Medulla oblongata (tissue), 1 donor: ENCODE data around the gene NUP93.
A peak's percentile ranks its signal among the peaks of the same experiment; 100 is the strongest.

Experiments
- DNase-seq: peaks from one replicate; pipeline ENCODE4 v3.0.0-alpha.2; 2015; ENCODE audit errors: extremely low spot score

The NUP93 gene

GRCh38 chr16:56729735-56730662, at the start of gene NUP93:
TSS of gene NUP93 (plus strand) at chr16:56730129. CDS start at chr16:56748248, 18,119 bp downstream.
- peak; percentile 94 for DNase-seq

DNA sequence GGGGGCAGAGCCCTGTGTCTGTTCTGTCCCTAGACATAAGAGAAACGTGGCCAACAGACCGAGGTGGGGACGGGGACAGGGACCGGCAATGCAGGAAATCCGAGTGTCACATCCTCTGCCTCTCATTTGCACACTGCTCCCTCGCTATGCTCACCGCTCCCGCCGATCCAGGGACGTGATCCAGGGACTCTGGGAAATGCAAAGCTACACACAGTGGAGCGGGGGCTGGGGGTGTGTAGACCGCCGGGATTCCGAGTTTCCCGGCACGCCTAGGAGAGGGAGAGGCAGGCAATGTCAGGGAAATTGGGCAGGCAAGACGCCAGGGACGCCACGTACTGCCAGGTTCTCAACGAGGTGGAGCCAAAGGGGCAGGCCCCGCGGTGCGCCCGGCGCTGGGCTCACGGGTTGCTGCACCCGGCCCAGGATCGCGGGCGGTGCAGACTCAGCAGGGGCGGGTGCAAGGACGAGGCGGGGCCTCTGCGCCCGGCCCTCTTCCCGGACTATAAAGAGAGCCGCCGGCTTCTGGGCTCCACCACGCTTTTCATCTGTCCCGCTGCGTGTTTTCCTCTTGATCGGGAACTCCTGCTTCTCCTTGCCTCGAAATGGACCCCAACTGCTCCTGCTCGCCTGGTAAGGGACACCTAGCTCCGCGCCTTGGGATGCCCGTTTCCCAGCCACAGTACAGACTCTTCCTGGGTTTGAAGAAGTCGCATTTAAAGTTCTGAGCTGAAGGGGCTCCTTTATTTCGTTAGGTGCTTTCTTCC, 47.8 kb upstream of the NUP93 start, which contains the start of gene MT1X:
MT1X (plus strand) TSS at position 532 of the 764 bp plus-strand sequence; CDS start at position 603, 71 bp downstream.
- DNase-seq: peak; percentile 91

GRCh38 chr16:56682703-56683397, 47.1 kb upstream of the NUP93 start:
- no peak for DNase-seq

GRCh38 chr16:56683424-56684172, 46.3 kb upstream of the NUP93 start:
- no peak for DNase-seq

DNA sequence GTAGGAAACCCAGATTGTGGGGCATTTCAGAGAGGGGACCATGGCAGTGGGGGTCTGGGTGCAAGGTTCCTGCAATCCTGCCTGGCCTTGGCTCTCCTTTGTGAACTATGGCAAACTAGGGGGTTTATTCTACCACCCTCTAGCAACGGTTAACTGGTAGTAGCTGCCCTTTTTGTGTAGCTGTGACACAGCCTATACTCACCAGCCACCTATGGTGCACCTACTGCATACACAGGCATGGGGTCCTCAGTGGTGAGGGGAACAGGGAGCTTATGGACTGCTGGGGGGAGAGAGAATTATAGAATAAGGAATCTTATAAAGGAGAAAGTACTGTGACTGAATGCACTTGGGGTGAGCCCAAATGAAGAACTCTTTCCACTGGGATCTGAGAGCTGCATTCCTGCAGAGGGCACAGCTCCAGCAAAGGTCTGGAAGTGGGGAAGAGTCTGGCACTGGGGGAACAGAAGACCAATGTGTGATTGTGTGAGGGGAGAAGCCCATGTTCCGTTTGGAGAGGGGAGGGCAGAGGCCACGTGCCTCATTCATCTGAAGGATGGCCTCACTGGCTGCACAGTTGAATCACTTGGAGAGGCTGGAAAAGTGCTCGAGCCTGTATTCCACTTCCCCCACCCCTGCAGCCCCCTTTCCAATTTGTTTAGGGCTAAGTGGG, 45.5 kb upstream of the NUP93 start:
- DNase-seq: peak; percentile 27

DNA sequence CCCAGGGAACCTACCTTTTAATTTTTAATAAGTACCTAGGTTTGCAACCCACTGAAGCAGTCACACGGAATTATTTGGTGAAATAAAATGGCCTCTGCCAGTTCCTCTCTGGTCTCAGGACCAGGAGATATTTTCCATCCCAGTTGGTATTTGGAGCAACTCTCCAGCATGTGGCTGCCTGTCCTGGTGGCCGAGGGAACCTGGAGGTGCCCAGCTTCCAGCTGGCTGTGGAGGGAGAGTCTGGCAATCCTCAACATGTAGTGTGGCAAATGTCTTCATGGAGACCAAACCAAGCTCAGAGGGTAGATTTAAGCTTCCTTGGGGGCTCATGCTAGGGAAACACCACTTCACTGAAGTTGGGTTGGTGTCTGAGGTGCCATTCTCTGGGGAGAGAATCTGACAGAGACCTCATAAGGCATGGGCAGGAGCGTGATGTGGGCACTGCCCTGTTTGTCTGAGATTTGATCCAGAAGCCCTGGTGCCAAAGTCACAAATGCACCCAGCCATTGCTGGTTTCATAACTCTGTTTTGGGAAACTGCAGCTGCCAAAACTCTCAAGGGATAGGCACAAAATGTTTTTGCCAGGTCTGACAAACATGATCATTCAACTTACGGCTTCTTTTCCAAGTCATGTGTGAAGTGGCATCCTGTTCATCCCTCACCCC, 44.9 kb upstream of the NUP93 start:
- no peak for DNase-seq

- DNase-seq: no peak
Observed at GRCh38 chr16:56686758-56687157, 43.2 kb upstream of the NUP93 start.

DNA sequence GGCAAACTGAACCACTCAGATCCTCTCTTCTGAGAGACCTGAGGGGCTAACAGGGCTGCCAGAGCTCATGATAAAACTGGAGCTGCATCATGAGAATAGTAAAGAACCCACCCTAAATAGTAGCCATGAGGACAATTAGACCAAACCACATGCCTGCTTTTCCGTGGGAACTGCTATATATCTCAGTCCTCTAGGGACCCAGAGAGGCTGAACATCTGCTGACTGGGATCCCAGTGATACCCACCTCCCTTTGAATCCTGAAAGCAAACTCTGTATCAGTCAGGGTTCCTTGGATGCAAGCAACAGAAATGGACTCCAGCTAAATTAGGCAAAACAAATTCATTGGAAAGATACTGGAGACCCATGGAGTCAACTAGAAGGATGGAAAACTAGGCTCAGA, 41.2 kb upstream of the NUP93 start:
- DNase-seq: no peak

GRCh38 chr16:56689171-56689570, 40.8 kb upstream of the NUP93 start:
- no peak for DNase-seq

DNA sequence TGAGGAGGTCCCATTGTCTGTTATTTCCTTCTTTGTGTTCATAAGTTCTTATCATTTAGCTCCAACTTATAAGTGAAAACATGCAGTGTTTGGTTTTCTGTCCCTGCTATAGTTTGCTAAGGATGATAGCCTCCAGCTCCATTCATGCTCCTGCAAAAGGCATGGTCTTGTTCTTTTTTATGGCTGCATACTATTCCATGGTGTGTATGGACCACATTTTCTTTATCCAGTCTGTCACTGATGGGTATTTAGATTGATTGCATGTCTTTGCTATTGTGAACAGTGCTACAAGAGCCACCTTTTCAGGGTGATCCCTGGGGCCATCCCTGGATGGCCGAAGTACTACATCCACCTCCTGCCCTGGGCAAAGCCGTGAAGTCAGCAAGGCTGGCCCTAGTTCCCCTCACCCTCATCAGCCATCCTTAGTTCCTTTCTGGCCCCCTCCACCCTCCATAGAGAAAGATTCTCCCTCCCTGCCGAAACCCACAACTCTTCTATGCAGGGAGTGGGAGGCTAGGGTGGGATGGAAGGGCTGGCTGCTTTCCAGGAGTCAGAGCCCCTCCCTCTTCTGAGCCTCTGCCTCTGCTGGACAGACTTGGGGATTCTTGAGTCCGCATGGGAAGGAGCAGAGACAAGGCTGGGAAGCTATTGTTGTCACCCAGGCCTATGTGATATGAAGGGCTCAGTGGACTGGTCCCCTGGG, 39.4 kb upstream of the NUP93 start:
- DNase-seq: no peak

DNA sequence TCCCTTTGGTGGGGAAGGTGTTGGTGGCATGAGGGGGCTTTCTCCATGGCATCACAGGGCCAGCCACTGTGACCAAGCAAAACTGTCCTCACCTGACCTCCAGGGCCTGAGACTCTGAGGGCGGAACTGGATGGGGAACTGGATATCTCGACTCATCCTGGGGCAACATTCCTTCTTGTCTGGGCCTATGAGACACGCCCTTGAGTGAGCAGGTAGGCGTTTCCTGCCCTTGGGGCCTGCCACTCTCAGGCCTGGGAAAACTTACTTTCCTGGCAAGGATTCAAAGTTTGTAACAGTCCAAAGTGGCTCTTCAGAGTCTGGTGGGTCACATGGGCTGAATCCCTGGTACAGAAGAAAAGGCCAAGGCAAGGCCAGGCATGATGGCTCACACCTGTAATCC, 38.0 kb upstream of the NUP93 start:
- DNase-seq: no peak

- DNase-seq: no peak
Observed at GRCh38 chr16:56695246-56695645, 34.7 kb upstream of the NUP93 start.

DNA sequence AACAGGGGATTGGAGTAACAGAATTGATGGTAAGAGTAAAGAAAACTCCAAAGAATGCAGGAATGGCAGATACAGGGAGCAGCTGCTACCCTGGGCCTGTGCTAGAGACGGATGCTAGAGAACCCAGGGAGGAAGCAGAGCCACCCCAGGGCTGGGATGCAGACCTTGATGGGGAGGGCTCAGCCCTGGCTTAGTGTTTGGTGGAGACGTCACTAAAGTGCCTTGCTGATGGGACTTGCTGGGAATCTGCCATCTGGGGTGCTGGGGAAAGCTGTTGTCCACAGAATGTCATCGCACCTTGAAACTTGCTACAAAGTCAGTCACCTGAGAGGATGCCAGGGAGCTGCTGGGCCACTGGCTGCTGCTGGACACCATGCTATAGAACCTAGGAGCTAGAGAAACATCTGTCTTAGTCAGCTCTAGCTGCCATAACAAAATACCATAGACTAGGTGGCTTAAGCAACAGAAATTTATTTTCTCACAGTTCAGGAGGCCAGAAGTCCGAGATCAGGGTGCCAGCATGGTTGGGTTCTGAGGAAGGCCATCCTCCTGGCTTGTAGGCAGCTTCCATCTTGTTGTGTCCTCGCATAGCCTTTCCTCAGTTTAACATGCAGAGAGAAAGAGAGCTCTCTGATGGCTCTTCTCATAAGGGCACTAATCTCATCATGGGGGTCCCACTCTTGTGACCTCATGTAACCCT, 32.3 kb upstream of the NUP93 start:
- no peak for DNase-seq

- DNase-seq: no peak
Observed at GRCh38 chr16:56700195-56700594, 29.7 kb upstream of the NUP93 start.

GRCh38 chr16:56700631-56701030, 29.3 kb upstream of the NUP93 start:
- no peak for DNase-seq

GRCh38 chr16:56701534-56701933, 28.4 kb upstream of the NUP93 start:
- no peak for DNase-seq

GRCh38 chr16:56702836-56703235, 27.1 kb upstream of the NUP93 start:
- no peak for DNase-seq

DNA sequence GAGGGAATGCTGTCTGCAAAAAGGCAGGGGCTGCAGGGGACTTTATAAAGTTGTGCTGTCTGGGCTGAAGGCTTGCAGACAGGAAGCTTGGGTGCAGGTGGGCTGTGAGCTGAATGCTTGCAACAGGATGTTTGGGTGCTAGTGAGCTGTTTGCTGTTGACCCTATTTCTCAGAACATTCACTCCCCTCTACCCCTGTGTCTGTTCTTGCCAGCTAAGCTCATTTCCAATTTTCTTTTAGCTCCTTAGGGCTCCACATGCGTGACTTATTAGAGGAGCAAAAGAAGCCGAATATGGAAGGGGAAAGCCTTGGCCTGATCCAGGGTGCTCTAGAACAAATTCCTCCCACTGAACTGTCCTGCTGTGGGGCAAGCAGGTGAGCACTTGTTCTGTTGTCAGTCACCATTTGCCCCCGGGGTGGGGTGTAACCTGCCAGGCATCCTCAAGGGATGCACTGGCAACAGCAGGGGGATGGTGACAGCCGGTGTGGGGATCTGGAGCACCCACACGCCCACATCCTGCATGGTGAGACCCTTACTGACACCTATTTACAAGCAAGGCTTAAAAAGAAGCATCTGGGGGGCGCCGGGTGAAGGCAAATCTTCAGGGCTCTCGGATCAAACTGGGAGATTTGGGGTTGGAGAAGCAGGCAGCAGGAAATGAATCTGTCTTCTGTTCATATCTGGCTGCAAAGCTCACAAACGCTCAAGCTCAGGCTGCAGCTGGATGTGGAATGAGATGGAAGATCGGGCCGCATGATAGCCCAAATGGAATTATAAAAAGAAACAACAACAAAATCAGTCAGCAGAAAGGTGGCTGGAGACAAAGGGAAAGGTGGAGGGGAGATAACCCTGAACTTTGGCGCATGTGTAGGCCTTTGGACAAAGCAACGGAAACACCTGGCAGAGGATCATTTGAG, 21.1 kb upstream of the NUP93 start:
- DNase-seq: no peak
